Measurements from ENCODE around the gene CBLN1.

DNA sequence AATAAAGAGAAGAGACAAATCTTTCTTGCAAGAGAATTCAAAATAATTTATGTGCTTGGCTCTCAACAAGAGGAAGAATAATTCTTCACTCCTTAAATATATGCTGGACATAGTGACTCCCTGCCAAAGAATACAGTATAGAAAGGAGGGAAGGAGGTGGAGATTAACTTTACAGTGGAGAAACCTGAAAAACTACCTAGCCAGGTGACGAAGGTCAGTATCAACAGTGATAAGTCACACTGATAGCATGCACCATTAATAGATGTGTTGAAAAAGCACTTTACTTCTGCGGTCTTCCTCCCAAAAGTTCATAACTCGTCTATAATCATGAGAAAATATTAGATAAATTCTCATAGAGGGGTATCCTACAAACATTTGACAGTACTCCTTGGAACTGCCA, 21.4 kb downstream of the CBLN1 start:
- TF ChIP-seq, protein P1, sequence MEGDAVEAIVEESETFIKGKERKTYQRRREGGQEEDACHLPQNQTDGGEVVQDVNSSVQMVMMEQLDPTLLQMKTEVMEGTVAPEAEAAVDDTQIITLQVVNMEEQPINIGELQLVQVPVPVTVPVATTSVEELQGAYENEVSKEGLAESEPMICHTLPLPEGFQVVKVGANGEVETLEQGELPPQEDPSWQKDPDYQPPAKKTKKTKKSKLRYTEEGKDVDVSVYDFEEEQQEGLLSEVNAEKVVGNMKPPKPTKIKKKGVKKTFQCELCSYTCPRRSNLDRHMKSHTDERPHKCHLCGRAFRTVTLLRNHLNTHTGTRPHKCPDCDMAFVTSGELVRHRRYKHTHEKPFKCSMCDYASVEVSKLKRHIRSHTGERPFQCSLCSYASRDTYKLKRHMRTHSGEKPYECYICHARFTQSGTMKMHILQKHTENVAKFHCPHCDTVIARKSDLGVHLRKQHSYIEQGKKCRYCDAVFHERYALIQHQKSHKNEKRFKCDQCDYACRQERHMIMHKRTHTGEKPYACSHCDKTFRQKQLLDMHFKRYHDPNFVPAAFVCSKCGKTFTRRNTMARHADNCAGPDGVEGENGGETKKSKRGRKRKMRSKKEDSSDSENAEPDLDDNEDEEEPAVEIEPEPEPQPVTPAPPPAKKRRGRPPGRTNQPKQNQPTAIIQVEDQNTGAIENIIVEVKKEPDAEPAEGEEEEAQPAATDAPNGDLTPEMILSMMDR (conservative IDR thresholded peaks at IDR 0.05), result no peak
- no peak for TF ChIP-seq EZH2 (IDR thresholded peaks at IDR 0.05; ENCODE audit: low read depth)
